ENCODE measurements around the gene FAM114A1. TPM values are rescaled to one million over a fixed set of nuclear protein-coding genes. Genes with fewer than 3 reads are reported as not detected.
A peak's percentile ranks its signal among the peaks of the same experiment; 100 is the strongest.

The FAM114A1 gene
- total RNA-seq, 2 donors from 2014 or later = 148 to 180 TPM

- peak overlapping the region in 1 of 2 donors; percentile 65 for H3K27ac ChIP-seq
- no peak for ATAC-seq (ENCODE audit: insufficient number of reproducible peaks, low FRiP score, low read depth)
- TF ChIP-seq, protein P1, sequence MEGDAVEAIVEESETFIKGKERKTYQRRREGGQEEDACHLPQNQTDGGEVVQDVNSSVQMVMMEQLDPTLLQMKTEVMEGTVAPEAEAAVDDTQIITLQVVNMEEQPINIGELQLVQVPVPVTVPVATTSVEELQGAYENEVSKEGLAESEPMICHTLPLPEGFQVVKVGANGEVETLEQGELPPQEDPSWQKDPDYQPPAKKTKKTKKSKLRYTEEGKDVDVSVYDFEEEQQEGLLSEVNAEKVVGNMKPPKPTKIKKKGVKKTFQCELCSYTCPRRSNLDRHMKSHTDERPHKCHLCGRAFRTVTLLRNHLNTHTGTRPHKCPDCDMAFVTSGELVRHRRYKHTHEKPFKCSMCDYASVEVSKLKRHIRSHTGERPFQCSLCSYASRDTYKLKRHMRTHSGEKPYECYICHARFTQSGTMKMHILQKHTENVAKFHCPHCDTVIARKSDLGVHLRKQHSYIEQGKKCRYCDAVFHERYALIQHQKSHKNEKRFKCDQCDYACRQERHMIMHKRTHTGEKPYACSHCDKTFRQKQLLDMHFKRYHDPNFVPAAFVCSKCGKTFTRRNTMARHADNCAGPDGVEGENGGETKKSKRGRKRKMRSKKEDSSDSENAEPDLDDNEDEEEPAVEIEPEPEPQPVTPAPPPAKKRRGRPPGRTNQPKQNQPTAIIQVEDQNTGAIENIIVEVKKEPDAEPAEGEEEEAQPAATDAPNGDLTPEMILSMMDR (IDR thresholded peaks at IDR 0.05) = no peak
- DNase-seq (ENCODE audit: low spot score) = no peak
- H3K4me3 ChIP-seq = no peak overlapping the region
- H3K9me3 ChIP-seq = no peaks in the 10 kb centered on the region
- peaks cover 5% of the 10 kb centered on the region for H3K36me3 ChIP-seq
- H3K27me3 ChIP-seq (replicated peaks; ENCODE audit: insufficient read depth) = no peaks in the 10 kb centered on the region
- H3K4me1 ChIP-seq (ENCODE audit: control insufficient read depth in 1 of 2, low read depth in 2 of 2) = peaks cover 14 to 21% of the 10 kb centered on the region in 2 donors
These were observed 21.5 kb downstream of the FAM114A1 start for GRCh38 chr4:38889143-38889542.

DNA sequence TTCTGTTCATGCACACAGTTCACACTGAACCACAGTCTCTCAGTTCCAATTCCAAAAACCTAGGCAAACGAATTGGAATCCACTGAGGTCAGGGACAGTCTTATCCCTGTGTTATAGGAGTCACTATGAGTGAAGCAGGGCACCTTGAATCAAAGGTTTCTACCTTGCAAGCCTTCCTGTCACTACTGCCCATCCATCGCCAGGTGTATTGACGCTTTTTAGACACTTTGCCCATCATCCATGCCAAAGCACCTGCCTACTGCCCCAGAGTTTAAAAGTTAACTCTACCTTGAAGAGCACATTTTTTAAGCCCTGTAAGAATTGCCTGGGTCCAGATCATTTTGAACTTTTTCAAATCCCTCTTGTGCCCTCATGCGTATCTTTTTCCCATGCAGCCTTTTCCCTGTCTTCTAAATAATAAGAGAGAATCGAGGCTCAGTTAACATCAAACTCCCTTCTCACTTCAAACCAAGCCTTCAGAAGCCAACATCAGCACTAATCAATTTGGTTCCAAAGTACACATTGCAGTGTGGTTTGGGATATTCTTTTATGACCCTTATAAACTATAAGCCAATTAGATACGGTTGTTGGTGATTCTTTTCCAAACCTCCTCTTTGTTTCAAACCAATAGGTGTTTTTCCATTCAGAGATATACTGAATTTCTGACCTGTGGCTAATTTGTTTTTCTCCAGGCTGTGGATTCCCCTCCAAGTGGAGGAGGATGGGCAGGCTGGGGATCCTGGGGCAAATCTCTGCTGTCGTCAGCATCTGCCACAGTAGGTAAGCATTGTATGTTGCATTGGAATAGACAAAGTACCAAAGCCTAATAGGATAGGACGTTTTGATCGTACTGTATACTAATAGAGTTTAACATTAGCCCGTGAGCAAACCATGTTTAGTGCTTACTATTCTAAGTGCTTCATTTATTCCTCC, 23.7 kb downstream of the FAM114A1 start:
- ATAC-seq (ENCODE audit: insufficient number of reproducible peaks, low FRiP score, low read depth) (no peak), DNase-seq (ENCODE audit: low spot score) (no peak)
- peaks cover 5% of the 10 kb centered on the region for H3K36me3 ChIP-seq
- H3K27ac ChIP-seq = peak overlapping the region in 1 of 2 donors; percentile 65
- H3K27me3 ChIP-seq (replicated peaks; ENCODE audit: insufficient read depth) = no peaks in the 10 kb centered on the region
- H3K4me1 ChIP-seq (ENCODE audit: control insufficient read depth in 1 of 2, low read depth in 2 of 2) = peaks cover 14 to 21% of the 10 kb centered on the region in 2 donors
- H3K9me3 ChIP-seq = no peaks in the 10 kb centered on the region
- no peak overlapping the region for H3K4me3 ChIP-seq
- TF ChIP-seq, protein P1 (IDR thresholded peaks at IDR 0.05) = no peak

GRCh38 chr4:38894322-38894982, 26.8 kb downstream of the FAM114A1 start:
- Histone ChIP-seq H3K4me3 (no peak overlapping the region), H3K9me3 (no peaks in the 10 kb centered on the region), H3K27ac (no peak overlapping the region), H3K4me1 (ENCODE audit: control insufficient read depth in 1 of 2, low read depth in 2 of 2) (peaks cover 12 to 26% of the 10 kb centered on the region in 2 donors), H3K27me3 (replicated peaks; ENCODE audit: insufficient read depth) (no peaks in the 10 kb centered on the region), H3K36me3 (peaks cover 5% of the 10 kb centered on the region)
- ATAC-seq (ENCODE audit: insufficient number of reproducible peaks, low FRiP score, low read depth) (no peak), DNase-seq (ENCODE audit: low spot score) (no peak)
- TF ChIP-seq, protein P1 (IDR thresholded peaks at IDR 0.05) = no peak

GRCh38 chr4:38896940-38897339, 29.3 kb downstream of the FAM114A1 start:
- TF ChIP-seq, protein P1 (IDR thresholded peaks at IDR 0.05) = no peak
- Histone ChIP-seq H3K27ac (no peak overlapping the region), H3K36me3 (peaks cover 5% of the 10 kb centered on the region), H3K9me3 (no peaks in the 10 kb centered on the region), H3K27me3 (replicated peaks; ENCODE audit: insufficient read depth) (no peaks in the 10 kb centered on the region), H3K4me1 (ENCODE audit: control insufficient read depth in 1 of 2, low read depth in 2 of 2) (peaks cover 5 to 10% of the 10 kb centered on the region in 2 donors), H3K4me3 (no peak overlapping the region)
- DNase-seq (ENCODE audit: low spot score) (no peak), ATAC-seq (ENCODE audit: insufficient number of reproducible peaks, low FRiP score, low read depth) (no peak)

DNA sequence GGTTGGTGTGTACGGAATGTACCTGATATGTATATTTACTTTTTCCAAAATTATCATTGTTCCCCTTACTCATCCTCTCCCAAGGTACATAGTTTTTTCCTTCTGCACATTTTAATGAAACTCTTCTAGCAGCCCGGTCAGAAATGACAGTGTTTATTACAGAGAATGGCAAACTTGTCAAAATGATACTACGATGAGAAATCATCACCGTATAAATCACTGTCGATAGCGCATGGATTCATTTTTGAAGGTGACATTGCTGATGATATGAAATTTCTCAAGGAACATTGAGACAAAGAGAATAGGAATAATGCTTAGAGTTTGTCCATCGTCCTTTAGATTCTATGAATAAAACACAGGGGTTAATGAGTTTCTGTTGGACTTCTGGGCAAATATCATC, 30.6 kb downstream of the FAM114A1 start:
- ATAC-seq (ENCODE audit: insufficient number of reproducible peaks, low FRiP score, low read depth) (no peak), DNase-seq (ENCODE audit: low spot score) (no peak)
- H3K36me3 ChIP-seq = no peaks in the 10 kb centered on the region
- no peaks in the 10 kb centered on the region for H3K9me3 ChIP-seq
- TF ChIP-seq, protein P1 (IDR thresholded peaks at IDR 0.05) = no peak
- no peaks in the 10 kb centered on the region for H3K27me3 ChIP-seq (replicated peaks; ENCODE audit: insufficient read depth)
- no peak overlapping the region for H3K27ac ChIP-seq
- no peak overlapping the region for H3K4me3 ChIP-seq
- H3K4me1 ChIP-seq (ENCODE audit: control insufficient read depth in 1 of 2, low read depth in 2 of 2) = peaks cover 5 to 10% of the 10 kb centered on the region in 2 donors

Data from thoracic aorta (tissue), 2 donors.